ENCODE measurements around the gene SFRP2. TPM values are rescaled to one million over a fixed set of nuclear protein-coding genes. Genes with fewer than 3 reads are reported as not detected.

The SFRP2 gene
- total RNA-seq: 1 to 10 TPM; 3.3 to 8.3 TPM
- long read RNA-seq, transcript SFRP2-201 (3 exons, 2,032 nt): major isoform, 5 of 5 reads
- long read RNA-seq, partial matches to known transcripts: 0 of 5 reads
- long read RNA-seq, other reads (novel, unspliced or antisense): 0 of 5 reads

DNA sequence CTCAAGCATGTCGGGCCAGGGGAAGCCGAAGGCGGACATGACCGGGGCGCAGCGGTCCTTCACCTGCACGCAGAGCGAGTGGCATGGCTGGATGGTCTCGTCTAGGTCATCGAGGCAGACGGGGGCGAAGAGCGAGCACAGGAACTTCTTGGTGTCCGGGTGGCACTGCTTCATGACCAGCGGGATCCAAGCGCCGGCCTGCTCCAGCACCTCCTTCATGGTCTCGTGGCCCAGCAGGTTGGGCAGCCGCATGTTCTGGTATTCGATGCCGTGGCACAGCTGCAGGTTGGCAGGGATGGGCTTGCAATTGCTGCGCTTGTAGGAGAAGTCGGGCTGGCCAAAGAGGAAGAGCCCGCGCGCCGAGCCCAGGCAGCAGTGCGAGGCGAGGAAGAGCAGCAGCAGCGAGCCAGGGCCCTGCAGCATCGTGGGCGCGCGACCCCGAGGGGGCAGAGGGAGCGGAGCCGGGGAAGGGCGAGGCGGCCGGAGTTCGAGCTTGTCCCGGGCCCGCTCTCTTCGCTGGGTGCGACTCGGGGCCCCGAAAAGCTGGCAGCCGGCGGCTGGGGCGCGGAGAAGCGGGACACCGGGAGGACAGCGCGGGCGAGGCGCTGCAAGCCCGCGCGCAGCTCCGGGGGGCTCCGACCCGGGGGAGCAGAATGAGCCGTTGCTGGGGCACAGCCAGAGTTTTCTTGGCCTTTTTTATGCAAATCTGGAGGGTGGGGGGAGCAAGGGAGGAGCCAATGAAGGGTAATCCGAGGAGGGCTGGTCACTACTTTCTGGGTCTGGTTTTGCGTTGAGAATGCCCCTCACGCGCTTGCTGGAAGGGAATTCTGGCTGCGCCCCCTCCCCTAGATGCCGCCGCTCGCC lies at the start of gene SFRP2:
TSS of gene SFRP2 (minus strand) at position 671 of the 864 bp plus-strand sequence. CDS start at position 423, 248 bp downstream.
- ATAC-seq: peak; percentile 18 to 34
- intact Hi-C loops (cut with DNase I): loop anchor here in 1 of 2 donors (5.0 kb wide), 1 partner anchor 719 kb away; no protein-coding TSS in a partner anchor
- DNase-seq: peak; percentile 24

DNA sequence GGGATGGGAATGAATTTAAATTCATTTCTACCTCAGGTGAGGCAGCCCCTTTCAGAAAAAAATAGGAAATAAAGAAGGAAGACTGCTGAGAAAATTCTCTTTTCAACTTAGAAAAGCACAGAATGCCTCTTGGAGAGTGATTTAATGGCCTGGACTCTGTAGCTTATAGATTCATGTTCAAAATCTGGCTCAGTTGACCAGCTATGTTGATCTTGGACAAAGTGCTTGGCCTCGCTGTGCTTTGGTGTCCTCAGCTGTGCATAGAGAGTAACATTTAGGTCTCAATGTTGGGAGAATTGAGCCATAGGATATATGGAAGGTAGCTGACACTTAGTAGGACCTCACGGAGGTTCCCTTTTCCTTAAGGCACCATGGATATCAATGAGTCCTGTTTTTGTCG lies 49.7 kb upstream of the SFRP2 start:
- no peak for ATAC-seq
- DNase-seq: no peak
- intact Hi-C loops (cut with DNase I): no loop called here

DNA sequence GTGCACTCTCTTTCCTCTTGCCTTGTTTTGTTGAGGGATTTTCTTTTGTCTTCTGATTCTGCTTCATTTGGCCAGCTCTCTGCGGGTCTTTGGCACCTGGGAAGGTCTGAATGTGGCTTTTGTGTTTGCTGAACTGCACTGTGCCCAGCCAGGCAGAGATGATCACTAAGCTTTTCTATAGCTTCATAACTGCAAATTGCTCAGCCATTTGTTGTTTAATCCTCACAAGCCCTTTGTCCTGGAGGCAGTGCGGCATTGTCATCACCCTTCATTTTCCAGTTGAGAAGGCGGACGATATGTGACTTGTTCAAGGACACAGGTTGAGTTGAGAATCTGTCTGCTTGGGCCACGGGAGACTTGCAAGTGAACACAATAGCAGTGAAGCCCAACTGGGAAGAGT lies 46.0 kb upstream of the SFRP2 start:
- no peak for DNase-seq
- intact Hi-C loops (cut with DNase I): no loop called here
- ATAC-seq: no peak

GRCh38 chr4:153832720-153833287 lies 43.9 kb upstream of the SFRP2 start:
- ATAC-seq (no peak), DNase-seq (no peak)
- intact Hi-C loops (cut with DNase I): no loop called here

DNA sequence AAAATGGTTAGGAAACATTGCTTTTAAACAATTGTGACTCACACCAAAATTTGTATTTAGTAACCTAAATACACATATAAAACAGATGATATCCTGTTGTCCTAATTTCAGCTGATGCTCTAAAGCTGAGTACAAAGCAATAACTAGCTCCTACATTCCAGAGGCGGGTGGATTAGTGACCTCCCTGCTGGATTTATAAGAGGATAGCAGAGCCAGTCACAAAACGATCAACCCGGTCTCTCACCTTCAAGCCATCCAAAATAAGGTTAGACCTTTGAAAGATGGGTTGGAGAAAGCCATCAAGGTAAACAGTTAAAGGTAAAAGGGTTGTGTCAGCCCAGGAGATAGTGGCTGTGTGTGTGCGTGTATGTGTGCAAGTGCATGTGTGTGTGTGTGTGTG lies 43.2 kb upstream of the SFRP2 start:
- no peak for DNase-seq
- intact Hi-C loops (cut with DNase I): no loop called here
- ATAC-seq: no peak

DNA sequence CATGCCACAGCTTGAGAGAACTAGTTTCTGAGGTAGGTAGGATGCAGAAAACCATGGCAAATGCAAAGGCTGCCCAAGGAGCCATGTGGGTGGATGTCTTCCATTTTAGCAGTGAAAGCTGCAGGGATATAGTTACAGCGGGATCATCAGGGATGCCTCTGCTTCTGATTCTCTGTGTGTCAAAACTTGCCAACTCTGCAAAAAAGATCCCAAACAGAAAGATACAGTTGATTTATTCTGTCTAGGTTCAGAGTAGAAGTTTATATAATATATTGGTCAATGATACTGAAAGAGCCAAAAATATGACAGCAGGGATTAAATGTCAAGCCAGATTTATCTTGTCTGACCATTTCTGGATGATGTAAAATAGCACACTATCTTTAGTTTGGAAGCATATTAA lies 42.4 kb upstream of the SFRP2 start:
- intact Hi-C loops (cut with DNase I): no loop called here
- ATAC-seq: no peak
- no peak for DNase-seq

- intact Hi-C loops (cut with DNase I): no loop called here
- ATAC-seq (no peak), DNase-seq (no peak)
Observed at GRCh38 chr4:153825691-153826090, 36.8 kb upstream of the SFRP2 start.

DNA sequence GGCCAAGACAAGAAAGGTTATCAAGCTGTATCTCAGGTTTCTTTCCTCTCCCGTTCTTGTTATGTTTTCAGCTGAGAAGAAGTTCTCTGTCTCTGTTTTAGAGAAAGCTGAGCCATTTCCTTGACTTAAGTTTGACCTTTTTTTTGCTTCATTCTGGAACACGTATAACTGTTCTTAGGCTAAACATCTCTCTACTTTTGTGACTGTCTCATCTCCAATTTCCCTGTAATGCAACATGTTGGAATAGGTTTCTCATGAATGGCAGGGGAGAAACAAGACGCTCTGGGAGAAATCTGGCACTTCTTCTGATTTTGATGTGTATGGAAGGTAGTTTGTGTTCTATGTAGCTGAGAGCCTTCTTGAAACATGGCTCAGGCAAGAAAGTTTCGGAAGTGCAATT lies 36.2 kb upstream of the SFRP2 start:
- intact Hi-C loops (cut with DNase I): no loop called here
- DNase-seq: no peak
- ATAC-seq: no peak

DNA sequence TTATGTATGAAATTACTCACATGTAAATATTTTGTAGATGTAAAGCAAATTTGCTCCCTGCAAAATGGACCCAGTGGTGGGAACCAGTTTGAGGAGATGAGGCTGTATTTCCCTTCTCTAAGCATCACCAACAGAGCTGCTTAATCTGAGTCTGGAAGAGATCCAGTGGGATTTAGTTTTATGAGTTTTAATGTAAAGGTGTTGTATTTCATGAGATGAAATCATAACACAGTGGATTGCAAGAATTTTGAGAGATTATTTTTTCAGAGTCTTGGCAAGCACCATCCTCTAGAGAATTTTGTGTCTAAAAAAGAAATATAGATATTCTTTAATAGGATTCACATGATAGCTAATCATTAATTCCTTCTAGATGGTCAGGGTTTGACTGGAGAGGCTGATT lies 35.6 kb upstream of the SFRP2 start:
- DNase-seq: no peak
- no peak for ATAC-seq
- intact Hi-C loops (cut with DNase I): no loop called here

DNA sequence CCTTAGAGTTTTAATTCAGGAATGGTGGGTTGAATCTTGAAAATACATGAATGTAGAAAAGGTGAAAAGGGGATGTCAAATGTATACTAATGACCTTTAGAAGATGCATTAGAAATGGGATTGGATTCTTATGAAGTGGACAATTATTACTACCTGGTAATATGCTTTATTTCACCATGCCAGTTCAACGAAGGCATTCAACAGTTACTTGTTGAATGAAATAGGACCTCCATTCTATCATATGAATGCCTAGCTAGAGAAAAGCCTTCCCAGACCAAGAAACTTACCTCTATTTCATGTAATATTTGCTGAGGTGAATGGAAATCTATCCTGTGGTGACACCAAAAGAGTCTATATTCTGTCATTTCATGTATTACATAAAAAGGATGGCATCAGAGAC lies 34.6 kb upstream of the SFRP2 start:
- no peak for ATAC-seq
- intact Hi-C loops (cut with DNase I): no loop called here
- DNase-seq: no peak

- intact Hi-C loops (cut with DNase I): no loop called here
- no peak for ATAC-seq
- DNase-seq: no peak
Observed at GRCh38 chr4:153822316-153822715, 33.4 kb upstream of the SFRP2 start.

DNA sequence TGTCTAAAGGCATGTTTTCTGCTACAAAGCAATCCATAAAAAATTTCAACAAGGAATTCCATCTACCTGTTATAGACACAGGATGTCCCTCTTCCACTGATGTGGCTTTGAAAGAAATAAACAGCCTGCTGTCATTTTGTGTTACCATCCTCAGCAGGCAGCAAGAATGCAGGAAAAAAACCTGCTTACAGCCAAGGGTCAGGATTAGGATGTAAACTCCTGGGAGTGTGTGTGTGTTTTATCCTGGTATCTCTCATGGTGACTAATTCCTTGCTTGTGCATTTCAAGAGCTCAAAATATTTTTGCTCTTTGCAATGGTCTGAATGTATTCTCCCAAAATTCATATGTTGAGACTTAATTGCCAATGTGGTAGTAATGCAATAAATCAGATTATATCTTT lies 28.6 kb upstream of the SFRP2 start:
- DNase-seq: no peak
- ATAC-seq: no peak

GRCh38 chr4:153816542-153816941 lies 27.7 kb upstream of the SFRP2 start:
- intact Hi-C loops (cut with DNase I): no loop called here
- no peak for DNase-seq
- no peak for ATAC-seq

More for the DNA sequence above, 28.6 kb upstream of the SFRP2 start:
- intact Hi-C loops (cut with DNase I): no loop called here

- intact Hi-C loops (cut with DNase I): no loop called here
- DNase-seq: no peak
- no peak for ATAC-seq
Observed at GRCh38 chr4:153814789-153815188, 25.9 kb upstream of the SFRP2 start.

DNA sequence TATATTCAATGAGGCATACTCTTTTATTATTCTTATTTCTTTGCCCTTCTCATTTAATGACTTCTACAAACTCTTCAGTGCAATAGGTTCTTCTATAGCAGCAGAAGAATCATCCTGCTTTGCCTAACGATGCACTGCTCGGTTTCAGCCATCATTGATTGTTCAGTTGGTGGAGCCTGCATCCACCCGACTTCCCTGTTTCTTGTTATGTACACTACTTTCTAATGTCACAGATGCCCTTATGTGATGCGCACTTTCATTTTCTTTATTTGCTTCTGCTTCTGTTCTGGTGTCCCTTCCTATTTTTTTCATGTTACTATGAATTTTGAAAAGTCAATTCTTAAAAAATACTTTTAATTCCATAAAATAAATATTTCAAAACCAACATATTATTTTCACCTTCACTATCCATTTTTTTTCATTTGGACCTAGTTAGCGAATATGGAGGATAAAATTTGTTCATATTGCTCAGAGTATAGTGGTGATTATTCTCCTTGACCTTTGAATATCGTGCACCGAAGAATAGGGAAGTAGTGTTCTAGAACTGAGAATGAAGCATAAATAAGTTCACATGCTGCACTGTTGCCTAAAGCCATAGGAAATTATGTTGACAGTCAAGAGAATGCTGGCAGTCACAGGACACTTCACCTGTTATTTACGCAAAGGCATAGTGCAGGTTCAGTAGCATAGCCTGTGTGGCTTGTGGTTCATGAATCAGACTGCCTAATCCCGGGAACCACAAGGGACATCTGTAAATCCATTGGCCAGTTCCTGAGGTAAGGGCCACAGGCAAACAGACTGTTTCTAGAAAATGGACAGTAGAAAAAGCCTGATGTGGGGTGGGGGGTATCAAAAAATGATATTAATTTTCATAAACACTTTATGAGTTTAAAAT lies 21.3 kb upstream of the SFRP2 start:
- no peak for DNase-seq
- ATAC-seq: no peak
- intact Hi-C loops (cut with DNase I): no loop called here

DNA sequence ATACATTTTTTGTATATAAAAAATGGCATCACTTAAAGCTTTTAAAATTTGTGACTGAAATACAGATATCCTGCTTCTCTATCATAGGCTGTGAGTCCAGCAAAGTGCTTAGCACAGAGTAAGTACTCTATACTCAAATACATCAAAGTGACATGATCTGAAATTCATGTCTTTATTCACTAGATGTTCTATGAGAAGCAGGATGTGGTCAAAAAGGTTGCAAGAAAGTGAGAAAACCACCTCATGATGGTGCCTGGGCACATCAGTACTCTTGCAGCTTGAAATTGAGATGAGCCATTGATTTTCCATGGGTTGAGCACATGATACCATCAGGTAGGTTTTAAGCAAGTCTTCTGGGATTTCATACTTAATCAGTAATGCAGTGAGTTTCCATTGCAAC lies 20.4 kb upstream of the SFRP2 start:
- no peak for DNase-seq

DNA sequence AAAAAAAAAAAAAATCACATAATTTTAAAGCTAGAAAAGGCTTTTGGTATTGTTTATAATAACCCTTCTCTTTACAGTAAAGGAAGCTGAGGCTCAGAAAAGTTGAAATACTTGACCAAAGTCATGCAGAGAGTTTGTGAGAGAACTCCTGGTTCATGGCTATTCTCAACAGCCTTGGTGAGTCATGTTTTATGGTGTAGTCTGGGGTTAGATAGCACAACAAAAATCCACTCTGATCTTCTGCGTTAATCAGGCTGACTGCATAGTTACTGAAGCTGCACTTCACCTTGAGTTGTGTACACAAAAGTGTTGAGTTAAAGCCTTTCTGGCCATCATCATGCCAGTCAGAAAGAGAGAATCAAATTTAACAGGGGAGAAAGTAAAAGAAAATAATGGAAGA lies 19.3 kb upstream of the SFRP2 start:
- DNase-seq (no peak), ATAC-seq (no peak)
- intact Hi-C loops (cut with DNase I): no loop called here

More for the DNA sequence above, 20.4 kb upstream of the SFRP2 start:
- ATAC-seq: no peak
- intact Hi-C loops (cut with DNase I): no loop called here

DNA sequence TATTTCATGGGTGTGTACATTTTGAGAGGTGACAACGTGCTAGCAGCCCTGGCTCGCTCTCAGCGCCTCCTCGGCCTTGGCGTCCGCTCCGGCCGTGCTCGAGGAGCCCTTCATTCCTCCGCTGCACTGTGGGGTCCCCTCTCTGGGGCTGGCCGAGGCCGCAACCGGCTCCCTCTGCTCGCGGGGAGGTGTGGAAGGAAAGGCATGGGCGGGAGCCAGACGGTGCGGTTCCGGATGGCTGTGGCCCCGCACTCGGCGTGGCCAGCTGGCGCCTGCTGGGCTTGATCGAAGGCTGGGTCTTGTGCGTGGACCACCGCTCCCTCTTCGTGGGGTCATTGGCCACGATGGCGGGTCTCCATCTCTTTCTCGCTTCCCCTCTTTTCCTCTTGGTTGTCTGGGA lies 17.2 kb upstream of the SFRP2 start:
- ATAC-seq (no peak), DNase-seq (no peak)
- intact Hi-C loops (cut with DNase I): no loop called here

- ATAC-seq (no peak), DNase-seq (no peak)
- intact Hi-C loops (cut with DNase I): no loop called here
Observed at GRCh38 chr4:153804722-153805121, 15.8 kb upstream of the SFRP2 start.

GRCh38 chr4:153799694-153800074 lies 10.8 kb upstream of the SFRP2 start:
- DNase-seq: no peak
- ATAC-seq: no peak
- intact Hi-C loops (cut with DNase I): loop anchor here in 1 of 2 donors (10.0 kb wide), 1 partner anchor 225 kb away; no protein-coding TSS in a partner anchor

Data from left cardiac atrium (tissue), 4 donors.